CD4-positive, CD25-positive, alpha-beta regulatory T cell (primary cell): ENCODE data around the gene CCDC28A. TPM values are rescaled to one million over a fixed set of nuclear protein-coding genes. Genes with fewer than 3 reads are reported as not detected.

Experiments
- ATAC-seq, 2 donors: fragments of 150-1000 bp; cut with Tn5 transposase; one replicate each; pipeline ENCODE4 v1.10.0; 2021; ENCODE audit warnings: low read depth in 2 of 2, moderate number of reproducible peaks in 2 of 2, moderate library complexity in 1 of 2
- DNase-seq, 3 donors: peaks; one replicate each; pipeline versions ENCODE4 v3.0.0 to v3.0.0-alpha.2; 2012 to 2022; ENCODE audit warnings: mixed read lengths in 1 of 3
- H3K27ac ChIP-seq: one replicate; pipeline ENCODE4 v1.7.0; 2013; ENCODE audit warnings: mild to moderate bottlenecking, low read length; ENCODE audit not compliant: insufficient read depth, poor library complexity, severe bottlenecking
- H3K27me3 ChIP-seq: one replicate; pipeline ENCODE4 v1.7.0; 2013; ENCODE audit warnings: low read length; ENCODE audit not compliant: control insufficient read depth, insufficient read depth
- H3K36me3 ChIP-seq: one replicate; pipeline ENCODE4 v1.7.0; 2013; ENCODE audit warnings: mild to moderate bottlenecking, low read length, moderate library complexity; ENCODE audit not compliant: control insufficient read depth, insufficient read depth
- H3K4me1 ChIP-seq: 2 replicates; pipeline ENCODE4 v1.7.0; 2013; ENCODE audit warnings: mild to moderate bottlenecking, low read length; ENCODE audit not compliant: insufficient read depth, control insufficient read depth, poor library complexity, severe bottlenecking
- H3K4me3 ChIP-seq: one replicate; pipeline ENCODE4 v1.7.0; 2013; ENCODE audit warnings: low read depth, mild to moderate bottlenecking, low read length, moderate library complexity
- H3K9me3 ChIP-seq, 2 experiments: 1 replicate in 1 of 2; 2 replicates in 1 of 2; pipeline ENCODE4 v1.7.0; 2013; ENCODE audit warnings: low read length in 2 of 2, mild to moderate bottlenecking in 1 of 2, moderate library complexity in 1 of 2; ENCODE audit not compliant: control insufficient read depth in 2 of 2
- H3K27ac Mint-ChIP-seq, 3 donors: one replicate each; pipeline ENCODE4 v1.8.0; 2020 to 2022; ENCODE audit warnings: mild to moderate bottlenecking in 3 of 3, mixed read lengths in 3 of 3, moderate library complexity in 2 of 3
- H3K27me3 Mint-ChIP-seq: one replicate; pipeline ENCODE4 v1.8.0; 2022; ENCODE audit warnings: mild to moderate bottlenecking, mixed read lengths
- H3K36me3 Mint-ChIP-seq: one replicate; pipeline ENCODE4 v1.8.0; 2020; ENCODE audit warnings: mixed read lengths
- H3K4me1 Mint-ChIP-seq, 4 donors: one replicate each; pipeline ENCODE4 v1.8.0; 2020 to 2022; ENCODE audit warnings: mixed read lengths in 4 of 4, mild to moderate bottlenecking in 1 of 4
- H3K4me3 Mint-ChIP-seq, 4 donors: one replicate each; pipeline ENCODE4 v1.8.0; 2020 to 2022; ENCODE audit warnings: mild to moderate bottlenecking in 4 of 4, mixed read lengths in 4 of 4, moderate library complexity in 3 of 4
- H3K9me3 Mint-ChIP-seq, 7 donors: one replicate each; pipeline ENCODE4 v1.8.0; 2020 to 2022; ENCODE audit warnings: mixed read lengths in 7 of 7, mild to moderate bottlenecking in 3 of 7, moderate library complexity in 2 of 7
- polyA plus RNA-seq, 4 donors: library from polyadenylated mRNA; unstranded; fragments of 300-500 nt; fragmentation: Illumina TruSeq; gene quantifications; one replicate each; pipeline ENCODE4 v1.2.3, GENCODE V29; 2021
- total RNA-seq: library from RNA; stranded (reverse); gene quantifications from one replicate; pipeline ENCODE4 v1.2.3, GENCODE V29; 2022

CCDC28A gene
- total and polyA plus RNA-seq, 5 donors from 2014 or later: 27.2 to 112 (median 78.3) TPM

DNA sequence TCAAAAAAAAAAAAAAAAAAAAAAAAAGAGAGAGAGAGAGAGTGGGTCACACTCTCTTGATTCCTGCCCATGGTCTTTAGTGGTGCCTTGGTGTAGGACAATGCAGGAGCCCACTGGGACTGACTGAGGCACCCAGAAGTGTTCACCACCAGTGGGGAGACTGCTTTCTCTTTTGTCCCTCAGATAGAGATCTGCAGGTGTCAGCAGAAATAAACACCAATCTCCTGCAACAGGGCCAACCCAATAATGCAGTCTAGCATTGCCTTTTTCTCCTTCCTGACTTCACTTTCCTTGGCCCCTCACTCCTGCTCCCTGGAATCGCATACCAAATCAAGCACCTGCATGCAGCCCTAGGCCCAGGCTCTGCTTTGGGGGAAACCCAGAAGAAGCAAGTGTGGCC lies 39.0 kb upstream of the CCDC28A start:
- H3K4me3 ChIP-seq: no peak overlapping the region
- Mint-ChIP-seq H3K27ac (no peak overlapping the region), H3K36me3 (peaks cover 4% of the 10 kb centered on the region), H3K4me3 (no peak overlapping the region), H3K27me3 (peaks cover 5% of the 10 kb centered on the region), H3K9me3 (peaks cover under 1 to 17% (median 5%) of the 10 kb centered on the region in 7 donors), H3K4me1 (no peaks in the 10 kb centered on the region)
- H3K27ac ChIP-seq: no peak overlapping the region
- H3K4me1 ChIP-seq: no peaks in the 10 kb centered on the region
- H3K9me3 ChIP-seq: no peaks in the 10 kb centered on the region
- no peak for DNase-seq
- H3K27me3 ChIP-seq: no peaks in the 10 kb centered on the region
- no peaks in the 10 kb centered on the region for H3K36me3 ChIP-seq
- no peak for ATAC-seq

DNA sequence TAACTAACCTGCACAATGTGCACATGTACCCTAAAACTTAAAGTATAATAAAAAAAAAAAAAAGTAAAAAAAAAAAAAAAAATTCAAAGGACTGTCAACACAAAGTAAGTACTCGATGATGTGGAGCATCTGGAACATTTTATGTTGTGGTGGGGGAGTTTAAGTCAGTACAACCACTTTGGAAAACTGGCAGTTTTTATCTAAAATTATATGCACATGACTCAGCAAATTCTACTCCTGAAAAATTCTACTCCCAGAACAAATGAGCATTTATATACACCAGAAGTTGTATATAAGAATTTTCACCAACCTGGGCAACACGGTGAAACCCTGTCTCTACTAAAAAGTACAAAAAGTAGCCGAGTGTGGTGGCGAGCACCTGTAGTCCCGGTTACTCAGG lies 36.9 kb upstream of the CCDC28A start:
- H3K36me3 Mint-ChIP-seq: peaks cover 4% of the 10 kb centered on the region
- H3K4me3 ChIP-seq: no peak overlapping the region
- H3K27me3 Mint-ChIP-seq: peaks cover 5% of the 10 kb centered on the region
- H3K27ac ChIP-seq: no peak overlapping the region
- no peaks in the 10 kb centered on the region for H3K9me3 ChIP-seq
- no peak overlapping the region for H3K4me3 Mint-ChIP-seq
- H3K27ac Mint-ChIP-seq: no peak overlapping the region
- H3K27me3 ChIP-seq: no peaks in the 10 kb centered on the region
- peaks cover 2 to 24% (median 5%) of the 10 kb centered on the region in 7 donors for H3K9me3 Mint-ChIP-seq
- H3K4me1 ChIP-seq: no peaks in the 10 kb centered on the region
- H3K4me1 Mint-ChIP-seq: no peaks in the 10 kb centered on the region
- DNase-seq (no peak), ATAC-seq (no peak)
- H3K36me3 ChIP-seq: no peaks in the 10 kb centered on the region

DNA sequence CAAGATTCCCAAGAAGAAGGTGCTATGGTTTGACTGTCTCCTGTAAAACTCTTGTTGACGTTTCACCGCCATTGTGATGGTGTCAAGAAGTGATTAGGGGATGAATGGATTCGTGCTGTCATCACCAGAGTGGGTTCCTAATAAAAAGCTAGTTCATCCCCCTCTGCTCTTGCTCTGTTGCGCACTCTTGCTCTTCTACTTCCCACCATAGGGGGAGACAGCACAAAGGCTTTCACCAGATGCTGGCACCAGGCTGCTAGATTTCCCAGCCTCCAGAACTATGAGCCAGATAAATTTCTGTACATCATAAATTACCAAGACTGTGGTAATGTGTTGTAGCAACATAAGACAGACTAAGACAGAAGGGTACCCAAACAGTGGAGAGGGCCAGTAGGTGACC lies 21.6 kb upstream of the CCDC28A start:
- no peaks in the 10 kb centered on the region for H3K9me3 ChIP-seq
- DNase-seq: no peak
- H3K4me1 ChIP-seq: no peaks in the 10 kb centered on the region
- ATAC-seq: no peak
- no peak overlapping the region for H3K27ac ChIP-seq
- no peaks in the 10 kb centered on the region for H3K27me3 ChIP-seq
- no peak overlapping the region for H3K4me3 ChIP-seq
- no peak overlapping the region for H3K27ac Mint-ChIP-seq
- no peaks in the 10 kb centered on the region for H3K9me3 Mint-ChIP-seq
- no peaks in the 10 kb centered on the region for H3K4me1 Mint-ChIP-seq
- H3K36me3 ChIP-seq: no peaks in the 10 kb centered on the region
- H3K27me3 Mint-ChIP-seq: no peaks in the 10 kb centered on the region
- no peak overlapping the region for H3K4me3 Mint-ChIP-seq
- no peaks in the 10 kb centered on the region for H3K36me3 Mint-ChIP-seq

DNA sequence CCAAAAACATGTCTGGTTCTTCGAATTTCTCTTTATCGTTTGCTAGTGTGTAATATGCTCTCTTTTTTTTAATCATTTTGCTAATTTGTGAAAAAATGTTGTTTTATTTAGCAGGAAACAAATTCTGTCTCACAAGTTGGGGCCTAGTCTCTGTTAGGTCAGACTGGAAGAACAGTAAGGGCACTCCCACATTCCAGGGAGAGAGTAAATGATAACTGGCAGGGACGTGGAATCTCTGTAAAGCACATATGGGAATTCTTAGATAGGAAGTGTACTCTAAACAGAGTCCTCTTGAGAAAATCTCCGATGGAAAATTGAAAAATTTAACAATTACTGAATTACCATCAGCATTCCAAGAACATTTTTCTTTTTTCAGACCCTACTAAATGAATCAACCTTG lies 16.4 kb upstream of the CCDC28A start:
- no peaks in the 10 kb centered on the region for H3K9me3 ChIP-seq
- no peak overlapping the region for H3K27ac ChIP-seq
- Mint-ChIP-seq H3K4me3 (no peak overlapping the region), H3K27ac (no peak overlapping the region), H3K27me3 (no peaks in the 10 kb centered on the region), H3K36me3 (no peaks in the 10 kb centered on the region), H3K4me1 (no peaks in the 10 kb centered on the region), H3K9me3 (no peaks in the 10 kb centered on the region)
- no peak overlapping the region for H3K4me3 ChIP-seq
- DNase-seq (no peak), ATAC-seq (no peak)
- H3K27me3 ChIP-seq: no peaks in the 10 kb centered on the region
- H3K4me1 ChIP-seq: no peaks in the 10 kb centered on the region
- H3K36me3 ChIP-seq: no peaks in the 10 kb centered on the region

DNA sequence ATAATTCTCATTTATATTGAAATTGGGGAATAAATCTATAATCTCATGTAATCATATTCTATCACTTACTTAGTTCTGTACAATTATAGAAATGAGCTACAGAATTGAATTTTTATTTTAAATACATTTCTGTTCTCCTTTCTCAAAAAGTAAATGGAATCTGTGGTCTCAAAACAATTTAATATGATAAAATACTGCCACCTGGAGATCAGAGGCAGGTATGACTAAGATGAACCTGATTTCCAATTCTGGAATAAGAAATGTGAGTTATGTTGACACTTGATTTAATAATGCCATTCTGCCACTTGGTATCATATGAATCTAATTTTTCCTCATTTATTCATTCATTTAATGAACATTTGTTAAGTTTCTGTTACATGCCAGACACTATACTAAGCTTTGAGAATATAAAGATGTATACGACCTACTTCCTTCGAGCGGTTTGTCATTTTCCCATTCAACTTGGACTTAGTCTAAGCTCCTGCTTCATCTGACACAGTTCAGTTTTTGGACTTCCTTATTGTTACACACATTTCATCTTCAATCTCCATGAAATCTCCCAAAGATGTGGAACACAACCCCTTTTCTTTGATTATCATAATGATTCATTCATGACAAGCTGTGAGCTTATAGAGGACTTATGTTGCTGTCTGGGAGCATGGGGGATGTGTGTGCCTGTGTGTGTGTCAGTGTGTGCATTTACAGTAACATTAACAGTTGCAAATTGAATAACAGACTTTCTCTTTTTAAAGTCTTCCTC lies 7.5 kb upstream of the CCDC28A start:
- no peaks in the 10 kb centered on the region for H3K4me1 ChIP-seq
- ATAC-seq: no peak
- no peak overlapping the region for H3K4me3 ChIP-seq
- peak in 2 of 3 donors; percentile 36 to 55 for DNase-seq
- H3K27me3 ChIP-seq: no peaks in the 10 kb centered on the region
- Mint-ChIP-seq H3K9me3 (no peaks in the 10 kb centered on the region), H3K27me3 (no peaks in the 10 kb centered on the region), H3K27ac (no peak overlapping the region), H3K4me1 (peaks cover 0 to 2% (median 0%) of the 10 kb centered on the region in 4 donors), H3K4me3 (no peak overlapping the region), H3K36me3 (no peaks in the 10 kb centered on the region)
- no peaks in the 10 kb centered on the region for H3K36me3 ChIP-seq
- no peak overlapping the region for H3K27ac ChIP-seq
- H3K9me3 ChIP-seq: no peaks in the 10 kb centered on the region

DNA sequence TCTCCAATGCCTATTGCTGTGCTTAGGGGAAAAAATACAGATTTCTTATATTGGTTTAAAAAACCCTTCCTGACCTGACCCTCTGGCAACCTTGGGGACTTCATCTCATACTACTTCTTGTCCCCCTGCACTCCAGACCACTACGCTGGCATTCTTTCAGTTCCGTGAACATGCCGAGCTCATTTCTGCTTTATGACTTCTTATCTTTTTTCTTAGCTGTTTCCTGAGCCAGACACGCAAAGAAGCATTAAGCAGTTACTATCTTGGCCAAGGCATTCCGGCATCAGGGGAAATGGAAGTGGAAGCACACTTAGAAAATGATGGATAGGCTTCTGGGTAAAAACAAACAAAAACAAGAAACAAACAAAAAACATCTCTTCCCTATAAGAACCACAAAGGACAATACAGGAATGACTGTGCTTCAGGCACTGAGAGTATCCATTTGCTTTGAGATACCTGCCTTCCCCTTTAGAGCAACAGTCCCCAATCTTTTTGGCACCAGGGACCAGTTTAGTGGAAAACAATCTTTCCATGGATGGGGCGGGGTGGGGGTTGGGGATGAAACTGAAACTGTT lies 4.4 kb upstream of the CCDC28A start:
- Histone ChIP-seq H3K4me1 (peaks cover 11% of the 10 kb centered on the region), H3K27me3 (no peaks in the 10 kb centered on the region), H3K9me3 (no peaks in the 10 kb centered on the region), H3K36me3 (no peaks in the 10 kb centered on the region), H3K27ac (no peak overlapping the region), H3K4me3 (no peak overlapping the region)
- ATAC-seq: no peak
- no peaks in the 10 kb centered on the region for H3K36me3 Mint-ChIP-seq
- no peak for DNase-seq
- H3K9me3 Mint-ChIP-seq: no peaks in the 10 kb centered on the region
- no peak overlapping the region for H3K27ac Mint-ChIP-seq
- H3K4me1 Mint-ChIP-seq: peaks cover 0 to 20% (median 11%) of the 10 kb centered on the region in 4 donors
- H3K27me3 Mint-ChIP-seq: no peaks in the 10 kb centered on the region
- peak overlapping the region in 1 of 4 donors; percentile 34 for H3K4me3 Mint-ChIP-seq

DNA sequence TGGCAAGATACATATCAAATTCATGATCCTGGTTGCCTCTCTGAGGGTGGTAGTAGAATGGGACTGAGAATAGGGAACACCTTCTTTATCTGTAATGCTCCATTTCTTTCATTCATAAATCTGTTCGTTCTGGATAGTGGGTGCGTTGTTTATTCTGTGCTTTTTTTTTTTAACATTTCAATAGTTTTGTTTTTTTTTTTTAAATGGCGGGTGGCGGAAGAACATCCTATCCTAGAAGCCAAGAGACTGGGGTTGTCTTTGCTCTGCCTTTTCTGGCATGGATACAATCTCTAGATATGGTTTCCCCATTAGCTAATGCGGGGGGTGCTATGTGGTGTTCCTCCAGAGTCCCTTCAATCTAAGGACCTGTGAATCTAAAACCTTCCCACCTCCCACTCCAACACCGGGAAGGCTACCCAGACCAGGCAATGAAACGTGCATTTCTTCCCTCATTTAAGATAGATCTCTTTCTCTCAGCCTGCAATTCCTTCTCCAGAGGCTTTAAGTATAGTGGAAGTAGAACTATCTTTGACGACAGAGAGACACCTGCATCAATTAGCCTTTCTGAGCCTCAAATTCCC lies 883 bp upstream of the CCDC28A start:
- H3K4me3 Mint-ChIP-seq: peak overlapping the region; percentile 95 to 100 (median 100)
- Histone ChIP-seq H3K27ac (peak overlapping the region; percentile 97), H3K36me3 (peaks cover 16% of the 10 kb centered on the region), H3K4me1 (peaks cover 20% of the 10 kb centered on the region), H3K27me3 (no peaks in the 10 kb centered on the region), H3K4me3 (peak overlapping the region; percentile 97), H3K9me3 (no peaks in the 10 kb centered on the region)
- DNase-seq: no peak
- no peaks in the 10 kb centered on the region for H3K9me3 Mint-ChIP-seq
- peak overlapping the region; percentile 98 to 100 (median 99) for H3K27ac Mint-ChIP-seq
- no peak for ATAC-seq
- no peaks in the 10 kb centered on the region for H3K27me3 Mint-ChIP-seq
- peaks cover 14 to 39% (median 25%) of the 10 kb centered on the region in 4 donors for H3K4me1 Mint-ChIP-seq
- peaks cover 14% of the 10 kb centered on the region for H3K36me3 Mint-ChIP-seq
